Esophagus (tissue), 2 donors: Measurements from ENCODE around the gene MCF2L2. TPM values are rescaled to one million over a fixed set of nuclear protein-coding genes. Genes with fewer than 3 reads are reported as not detected.

Experiments used
- H3K27ac ChIP-seq, 2 donors: one replicate each; pipeline ENCODE4 v1.5.1; 2013; ENCODE audit warnings: low read depth in 2 of 2, mild to moderate bottlenecking in 2 of 2, inconsistent platforms in 1 of 2, low read length in 1 of 2, moderate library complexity in 1 of 2
- H3K27me3 ChIP-seq, 2 donors: one replicate each; pipeline ENCODE4 v1.6.1; 2013; ENCODE audit warnings: low read length in 2 of 2, control low read depth in 1 of 2, mild to moderate bottlenecking in 1 of 2; ENCODE audit not compliant: insufficient read depth in 2 of 2, control insufficient read depth in 1 of 2
- H3K36me3 ChIP-seq, 2 donors: one replicate each; pipeline ENCODE4 v1.6.1; 2013; ENCODE audit warnings: low read length in 1 of 2; ENCODE audit not compliant: control insufficient read depth in 2 of 2, insufficient read depth in 2 of 2
- H3K4me1 ChIP-seq, 2 donors: one replicate each; pipeline ENCODE4 v1.6.1; 2013; ENCODE audit warnings: low read length in 1 of 2; ENCODE audit not compliant: control insufficient read depth in 2 of 2, insufficient read depth in 2 of 2
- H3K4me3 ChIP-seq, 2 donors: one replicate each; pipeline ENCODE4 v1.5.1; 2013; ENCODE audit warnings: low read length in 2 of 2, mild to moderate bottlenecking in 2 of 2, low read depth in 1 of 2, moderate library complexity in 1 of 2
- H3K9me3 ChIP-seq, 2 donors: one replicate each; pipeline ENCODE4 v1.6.1; 2013; ENCODE audit warnings: mild to moderate bottlenecking in 2 of 2, low read depth in 1 of 2, low read length in 1 of 2, moderate library complexity in 1 of 2; ENCODE audit not compliant: control insufficient read depth in 2 of 2, insufficient read depth in 1 of 2
- WGBS, 2 donors: extraction: QIAGEN DNeasy Blood & Tissue Kit; methylation state at CpG; one replicate each; pipeline ENCODE4 v1.1.7; 2013; 5-methylcytosine and 5-hydroxymethylcytosine counted together
- polyA plus RNA-seq, 2 donors: library from polyadenylated mRNA; stranded (reverse); fragments of 200-250 nt; gene quantifications; one replicate each; pipeline ENCODE4 v1.2.3, GENCODE V29; 2013
- donor health status: healthy with polysubstance abuse.
- donor health status: Bipolar disorder and iron deficiency.

Gene MCF2L2
- polyA plus RNA-seq, 2 donors, result 0.21 to 0.26 TPM

- Histone ChIP-seq H3K36me3 (no peaks in the 10 kb centered on the region), H3K27me3 (no peaks in the 10 kb centered on the region), H3K4me3 (no peak overlapping the region), H3K27ac (no peak overlapping the region), H3K4me1 (no peaks in the 10 kb centered on the region), H3K9me3 (no peaks in the 10 kb centered on the region)
- 70 to 78% methylated on average over 11 of the region's 11 CpGs for WGBS, 2 donors
Observed at GRCh38 chr3:183142199-183142598, 286.2 kb downstream of the MCF2L2 start.

GRCh38 chr3:183134844-183135243, 293.6 kb downstream of the MCF2L2 start:
- Histone ChIP-seq H3K4me1 (no peaks in the 10 kb centered on the region), H3K27me3 (no peaks in the 10 kb centered on the region), H3K4me3 (no peak overlapping the region), H3K9me3 (no peaks in the 10 kb centered on the region), H3K36me3 (peaks cover 0 to 2% of the 10 kb centered on the region in 2 donors), H3K27ac (no peak overlapping the region)
- WGBS, 2 donors, result 86 to 88% methylated on average over 2 of the region's 2 CpGs

- Histone ChIP-seq H3K9me3 (no peaks in the 10 kb centered on the region), H3K4me3 (no peak overlapping the region), H3K27me3 (no peaks in the 10 kb centered on the region), H3K36me3 (peaks cover 0 to 2% of the 10 kb centered on the region in 2 donors), H3K4me1 (no peaks in the 10 kb centered on the region), H3K27ac (no peak overlapping the region)
- WGBS, 2 donors, result 50 to 61% methylated on average over 6 of the region's 6 CpGs
Observed at GRCh38 chr3:183132409-183132808, 296.0 kb downstream of the MCF2L2 start.

GRCh38 chr3:183131735-183132134, 296.7 kb downstream of the MCF2L2 start:
- Histone ChIP-seq H3K36me3 (peaks cover 0 to 2% of the 10 kb centered on the region in 2 donors), H3K4me1 (no peaks in the 10 kb centered on the region), H3K4me3 (no peak overlapping the region), H3K27ac (no peak overlapping the region), H3K27me3 (no peaks in the 10 kb centered on the region), H3K9me3 (no peaks in the 10 kb centered on the region)
- WGBS, 2 donors, result 58 to 66% methylated on average over 4 of the region's 4 CpGs

GRCh38 chr3:183131186-183131725, 297.2 kb downstream of the MCF2L2 start:
- H3K4me3 ChIP-seq, result no peak overlapping the region
- no peaks in the 10 kb centered on the region for H3K4me1 ChIP-seq
- H3K36me3 ChIP-seq, result peaks cover 0 to 2% of the 10 kb centered on the region in 2 donors
- H3K9me3 ChIP-seq, result no peaks in the 10 kb centered on the region
- H3K27me3 ChIP-seq, result no peaks in the 10 kb centered on the region
- H3K27ac ChIP-seq, result no peak overlapping the region
- 66 to 72% methylated on average over 4 of the region's 4 CpGs for WGBS, 2 donors

GRCh38 chr3:183129243-183129642, 299.2 kb downstream of the MCF2L2 start:
- no peak overlapping the region for H3K4me3 ChIP-seq
- peaks cover 0 to 2% of the 10 kb centered on the region in 2 donors for H3K36me3 ChIP-seq
- WGBS, 2 donors, result 86 to 94% methylated on average over 1 of the region's 1 CpG
- no peak overlapping the region for H3K27ac ChIP-seq
- H3K27me3 ChIP-seq, result no peaks in the 10 kb centered on the region
- H3K4me1 ChIP-seq, result no peaks in the 10 kb centered on the region
- no peaks in the 10 kb centered on the region for H3K9me3 ChIP-seq

- H3K9me3 ChIP-seq, result no peaks in the 10 kb centered on the region
- H3K4me3 ChIP-seq, result no peak overlapping the region
- WGBS, 2 donors, result 97 to 98% methylated on average over 3 of the region's 3 CpGs
- H3K27me3 ChIP-seq, result no peaks in the 10 kb centered on the region
- H3K4me1 ChIP-seq, result no peaks in the 10 kb centered on the region
- peaks cover 0 to 2% of the 10 kb centered on the region in 2 donors for H3K36me3 ChIP-seq
- H3K27ac ChIP-seq, result no peak overlapping the region
Observed at GRCh38 chr3:183128709-183129108, 299.7 kb downstream of the MCF2L2 start.

Other genes with a start within 250 kb of the MCF2L2 start
- 10 to 100 TPM; 19.8 to 21.6 TPM for gene B3GNT5, start 175.4 kb downstream of the MCF2L2 start, polyA plus RNA-seq
- under 1 TPM; 0.16 to 0.26 TPM for gene KLHL6, start 127.1 kb upstream of the MCF2L2 start, polyA plus RNA-seq
- gene KLHL24, start 207.0 kb upstream of the MCF2L2 start, polyA plus RNA-seq, result 1 to 10 TPM; 4.3 to 5.1 TPM